ENCODE measurements around the gene ACO2.
"Not testable (repeated sequence)": the region's sequence is repeated elsewhere in the genome, so short reads cannot be mapped to it uniquely, and the experiment has no call there.

ACO2 gene

GRCh38 chr22:41568811-41569210, 99.9 kb downstream of the ACO2 start:
- no peak for DNase-seq (ENCODE audit: low read depth in 2 of 2)

- DNase-seq (ENCODE audit: low read depth in 2 of 2) = no peak
Measured at GRCh38 chr22:41570221-41570620, 101.3 kb downstream of the ACO2 start.

GRCh38 chr22:41571786-41572185, 102.9 kb downstream of the ACO2 start:
- no peak for DNase-seq (ENCODE audit: low read depth in 2 of 2)

GRCh38 chr22:41572305-41572704, 103.4 kb downstream of the ACO2 start:
- DNase-seq (ENCODE audit: low read depth in 2 of 2) = not testable (repeated sequence)

- no peak for DNase-seq (ENCODE audit: low read depth in 2 of 2)
Measured at GRCh38 chr22:41573677-41574076, 104.8 kb downstream of the ACO2 start.

- no peak for DNase-seq (ENCODE audit: low read depth in 2 of 2)
Measured at GRCh38 chr22:41574847-41575381, 106.0 kb downstream of the ACO2 start.

- DNase-seq (ENCODE audit: low read depth in 2 of 2) = no peak
Measured at GRCh38 chr22:41575533-41575932, 106.6 kb downstream of the ACO2 start.

GRCh38 chr22:41576877-41577276, 108.0 kb downstream of the ACO2 start:
- DNase-seq (ENCODE audit: low read depth in 2 of 2) = peak in 1 of 2 donors; percentile 10

GRCh38 chr22:41578114-41578513, 109.2 kb downstream of the ACO2 start:
- DNase-seq (ENCODE audit: low read depth in 2 of 2) = no peak

Measured in stimulated activated CD8-positive, alpha-beta memory T cell treated with anti-CD3 and anti-CD28 coated beads, Interleukin-2, amount 100 ng/mL, for 48 hours (primary cell).